ENCODE results near the gene RGL4.

RGL4 gene

GRCh38 chr22:23682827-23683355, 7.9 kb upstream of the RGL4 start:
- Histone ChIP-seq H3K27ac (ENCODE audit: low read length) (no peak overlapping the region), H3K4me1 (ENCODE audit: control insufficient read depth in 1 of 2, insufficient read depth in 2 of 2, low read length in 2 of 2) (no peaks in the 10 kb centered on the region), H3K27me3 (ENCODE audit: low read depth, low read length) (no peaks in the 10 kb centered on the region), H3K36me3 (ENCODE audit: control insufficient read depth in 1 of 2, insufficient read depth in 2 of 2, low read length in 2 of 2) (peaks cover 0 to 13% of the 10 kb centered on the region in 2 donors), H3K4me3 (ENCODE audit: low read depth in 1 of 2, low read length in 2 of 2) (no peak overlapping the region), H3K9me3 (ENCODE audit: control insufficient read depth in 1 of 2, low read length in 2 of 2) (no peaks in the 10 kb centered on the region)

- H3K36me3 ChIP-seq (ENCODE audit: control insufficient read depth in 1 of 2, insufficient read depth in 2 of 2, low read length in 2 of 2), result peaks cover 0 to 13% of the 10 kb centered on the region in 2 donors
- no peaks in the 10 kb centered on the region for H3K9me3 ChIP-seq (ENCODE audit: control insufficient read depth in 1 of 2, low read length in 2 of 2)
- H3K4me1 ChIP-seq (ENCODE audit: control insufficient read depth in 1 of 2, insufficient read depth in 2 of 2, low read length in 2 of 2), result no peaks in the 10 kb centered on the region
- H3K27ac ChIP-seq (ENCODE audit: low read length), result no peak overlapping the region
- no peak overlapping the region for H3K4me3 ChIP-seq (ENCODE audit: low read depth in 1 of 2, low read length in 2 of 2)
- H3K27me3 ChIP-seq (ENCODE audit: low read depth, low read length), result no peaks in the 10 kb centered on the region
Measured at GRCh38 chr22:23683545-23683944, 7.3 kb upstream of the RGL4 start.

GRCh38 chr22:23684026-23684425, 6.8 kb upstream of the RGL4 start:
- Histone ChIP-seq H3K4me1 (ENCODE audit: control insufficient read depth in 1 of 2, insufficient read depth in 2 of 2, low read length in 2 of 2) (no peaks in the 10 kb centered on the region), H3K36me3 (ENCODE audit: control insufficient read depth in 1 of 2, insufficient read depth in 2 of 2, low read length in 2 of 2) (peaks cover under 1 to 13% of the 10 kb centered on the region in 2 donors), H3K4me3 (ENCODE audit: low read depth in 1 of 2, low read length in 2 of 2) (no peak overlapping the region), H3K9me3 (ENCODE audit: control insufficient read depth in 1 of 2, low read length in 2 of 2) (no peaks in the 10 kb centered on the region), H3K27ac (ENCODE audit: low read length) (no peak overlapping the region), H3K27me3 (ENCODE audit: low read depth, low read length) (no peaks in the 10 kb centered on the region)

GRCh38 chr22:23684561-23685031, 6.2 kb upstream of the RGL4 start:
- Histone ChIP-seq H3K4me3 (ENCODE audit: low read depth in 1 of 2, low read length in 2 of 2) (no peak overlapping the region), H3K27me3 (ENCODE audit: low read depth, low read length) (no peaks in the 10 kb centered on the region), H3K4me1 (ENCODE audit: control insufficient read depth in 1 of 2, insufficient read depth in 2 of 2, low read length in 2 of 2) (no peaks in the 10 kb centered on the region), H3K9me3 (ENCODE audit: control insufficient read depth in 1 of 2, low read length in 2 of 2) (no peaks in the 10 kb centered on the region), H3K36me3 (ENCODE audit: control insufficient read depth in 1 of 2, insufficient read depth in 2 of 2, low read length in 2 of 2) (peaks cover 6 to 13% of the 10 kb centered on the region in 2 donors), H3K27ac (ENCODE audit: low read length) (no peak overlapping the region)

- H3K27me3 ChIP-seq (ENCODE audit: low read depth, low read length), result no peaks in the 10 kb centered on the region
- no peak overlapping the region for H3K4me3 ChIP-seq (ENCODE audit: low read depth in 1 of 2, low read length in 2 of 2)
- H3K36me3 ChIP-seq (ENCODE audit: control insufficient read depth in 1 of 2, insufficient read depth in 2 of 2, low read length in 2 of 2), result peaks cover 12 to 13% of the 10 kb centered on the region in 2 donors
- H3K4me1 ChIP-seq (ENCODE audit: control insufficient read depth in 1 of 2, insufficient read depth in 2 of 2, low read length in 2 of 2), result no peaks in the 10 kb centered on the region
- H3K9me3 ChIP-seq (ENCODE audit: control insufficient read depth in 1 of 2, low read length in 2 of 2), result no peaks in the 10 kb centered on the region
- no peak overlapping the region for H3K27ac ChIP-seq (ENCODE audit: low read length)
Measured at GRCh38 chr22:23685205-23685784, 5.5 kb upstream of the RGL4 start.

- no peak overlapping the region for H3K27ac ChIP-seq (ENCODE audit: low read length)
- no peak overlapping the region for H3K4me3 ChIP-seq (ENCODE audit: low read depth in 1 of 2, low read length in 2 of 2)
- no peaks in the 10 kb centered on the region for H3K27me3 ChIP-seq (ENCODE audit: low read depth, low read length)
- no peaks in the 10 kb centered on the region for H3K9me3 ChIP-seq (ENCODE audit: control insufficient read depth in 1 of 2, low read length in 2 of 2)
- no peaks in the 10 kb centered on the region for H3K4me1 ChIP-seq (ENCODE audit: control insufficient read depth in 1 of 2, insufficient read depth in 2 of 2, low read length in 2 of 2)
- peaks cover 13 to 16% of the 10 kb centered on the region in 2 donors for H3K36me3 ChIP-seq (ENCODE audit: control insufficient read depth in 1 of 2, insufficient read depth in 2 of 2, low read length in 2 of 2)
Measured at GRCh38 chr22:23686416-23687024, 4.3 kb upstream of the RGL4 start.

- Histone ChIP-seq H3K27ac (ENCODE audit: low read length) (no peak overlapping the region), H3K36me3 (ENCODE audit: control insufficient read depth in 1 of 2, insufficient read depth in 2 of 2, low read length in 2 of 2) (peaks cover 8 to 26% of the 10 kb centered on the region in 2 donors), H3K27me3 (ENCODE audit: low read depth, low read length) (no peaks in the 10 kb centered on the region), H3K9me3 (ENCODE audit: control insufficient read depth in 1 of 2, low read length in 2 of 2) (no peaks in the 10 kb centered on the region), H3K4me1 (ENCODE audit: control insufficient read depth in 1 of 2, insufficient read depth in 2 of 2, low read length in 2 of 2) (no peaks in the 10 kb centered on the region), H3K4me3 (ENCODE audit: low read depth in 1 of 2, low read length in 2 of 2) (no peak overlapping the region)
Measured at GRCh38 chr22:23688121-23688520, 2.7 kb upstream of the RGL4 start.

- H3K9me3 ChIP-seq (ENCODE audit: control insufficient read depth in 1 of 2, low read length in 2 of 2), result no peaks in the 10 kb centered on the region
- H3K36me3 ChIP-seq (ENCODE audit: control insufficient read depth in 1 of 2, insufficient read depth in 2 of 2, low read length in 2 of 2), result peaks cover 8 to 30% of the 10 kb centered on the region in 2 donors
- H3K27ac ChIP-seq (ENCODE audit: low read length), result no peak overlapping the region
- H3K4me3 ChIP-seq (ENCODE audit: low read depth in 1 of 2, low read length in 2 of 2), result no peak overlapping the region
- H3K27me3 ChIP-seq (ENCODE audit: low read depth, low read length), result no peaks in the 10 kb centered on the region
- no peaks in the 10 kb centered on the region for H3K4me1 ChIP-seq (ENCODE audit: control insufficient read depth in 1 of 2, insufficient read depth in 2 of 2, low read length in 2 of 2)
Measured at GRCh38 chr22:23688571-23688970, 2.2 kb upstream of the RGL4 start.

GRCh38 chr22:23689414-23689813, 1.4 kb upstream of the RGL4 start:
- H3K36me3 ChIP-seq (ENCODE audit: control insufficient read depth in 1 of 2, insufficient read depth in 2 of 2, low read length in 2 of 2), result peaks cover 7 to 39% of the 10 kb centered on the region in 2 donors

GRCh38 chr22:23691748-23692423, 1.1 kb downstream of the RGL4 start:
- H3K27me3 ChIP-seq (ENCODE audit: low read depth, low read length), result no peaks in the 10 kb centered on the region
- peaks cover 22 to 56% of the 10 kb centered on the region in 2 donors for H3K36me3 ChIP-seq (ENCODE audit: control insufficient read depth in 1 of 2, insufficient read depth in 2 of 2, low read length in 2 of 2)
- no peak overlapping the region for H3K27ac ChIP-seq (ENCODE audit: low read length)
- H3K4me1 ChIP-seq (ENCODE audit: control insufficient read depth in 1 of 2, insufficient read depth in 2 of 2, low read length in 2 of 2), result no peaks in the 10 kb centered on the region
- no peaks in the 10 kb centered on the region for H3K9me3 ChIP-seq (ENCODE audit: control insufficient read depth in 1 of 2, low read length in 2 of 2)
- H3K4me3 ChIP-seq (ENCODE audit: low read depth in 1 of 2, low read length in 2 of 2), result no peak overlapping the region

More at GRCh38 chr22:23689414-23689813, 1.4 kb upstream of the RGL4 start:
- no peaks in the 10 kb centered on the region for H3K9me3 ChIP-seq (ENCODE audit: control insufficient read depth in 1 of 2, low read length in 2 of 2)
- no peak overlapping the region for H3K27ac ChIP-seq (ENCODE audit: low read length)
- H3K27me3 ChIP-seq (ENCODE audit: low read depth, low read length), result no peaks in the 10 kb centered on the region
- no peak overlapping the region for H3K4me3 ChIP-seq (ENCODE audit: low read depth in 1 of 2, low read length in 2 of 2)
- no peaks in the 10 kb centered on the region for H3K4me1 ChIP-seq (ENCODE audit: control insufficient read depth in 1 of 2, insufficient read depth in 2 of 2, low read length in 2 of 2)

GRCh38 chr22:23692598-23693291, 1.9 kb downstream of the RGL4 start:
- H3K9me3 ChIP-seq (ENCODE audit: control insufficient read depth in 1 of 2, low read length in 2 of 2), result no peaks in the 10 kb centered on the region
- no peak overlapping the region for H3K4me3 ChIP-seq (ENCODE audit: low read depth in 1 of 2, low read length in 2 of 2)
- H3K27me3 ChIP-seq (ENCODE audit: low read depth, low read length), result no peaks in the 10 kb centered on the region
- no peak overlapping the region for H3K27ac ChIP-seq (ENCODE audit: low read length)
- no peaks in the 10 kb centered on the region for H3K4me1 ChIP-seq (ENCODE audit: control insufficient read depth in 1 of 2, insufficient read depth in 2 of 2, low read length in 2 of 2)
- H3K36me3 ChIP-seq (ENCODE audit: control insufficient read depth in 1 of 2, insufficient read depth in 2 of 2, low read length in 2 of 2), result peaks cover 22 to 56% of the 10 kb centered on the region in 2 donors

Measured in muscle layer of duodenum (tissue), 2 donors.